H1 (cell line): Measurements from ENCODE around the gene NLK. TPM values are rescaled to one million over a fixed set of nuclear protein-coding genes. Genes with fewer than 3 reads are reported as not detected.

Source experiments
- CTCF ChIA-PET: fragments of 300-600 bp; sonication (Branson Sonifier 250); formaldehyde crosslinking; loops from one replicate; lab custom pipeline; 2021; ENCODE audit not compliant: partially characterized antibody; lab: Charles Lee
- POLR2A ChIA-PET: fragments of 300-600 bp; sonication (Branson Sonifier 250); formaldehyde crosslinking; loops from one replicate; lab custom pipeline; 2021; ENCODE audit warnings: inconsistent platforms; ENCODE audit not compliant: partially characterized antibody; lab: Charles Lee
- DNase-seq, 2 experiments: peaks; one replicate each; pipeline versions ENCODE4 v3.0.0 to v3.0.0-alpha.2; 2010 to 2022; ENCODE audit warnings: low spot score in 2 of 2, low read depth in 1 of 2, mixed read lengths in 1 of 2
- FAIRE-seq: peaks from 2 replicates; lab custom pipeline; 2011; peaks lifted over from hg19 to GRCh38; lab: Jason Lieb, UNC
- H2AFZ ChIP-seq: 2 replicates; pipeline ENCODE4 v1.8.1; 2012; ENCODE audit warnings: low read length, inconsistent platforms
- H2AK5ac ChIP-seq: 2 replicates; pipeline ENCODE4 v1.6.1; 2013; ENCODE audit warnings: low read depth, low read length
- H2BK120ac ChIP-seq: replicated peaks from 2 replicates; pipeline ENCODE3; 2013; ENCODE audit warnings: low read depth, low read length, inconsistent platforms
- H2BK12ac ChIP-seq: 2 replicates; pipeline ENCODE4 v1.6.1; 2013; ENCODE audit warnings: low read depth, low read length
- H2BK15ac ChIP-seq: 2 replicates; pipeline ENCODE4 v1.6.1; 2013; ENCODE audit warnings: low read length
- H2BK20ac ChIP-seq: 2 replicates; pipeline ENCODE4 v1.6.1; 2013; ENCODE audit warnings: low read length
- H2BK5ac ChIP-seq: 2 replicates; pipeline ENCODE4 v1.6.1; 2013; ENCODE audit warnings: low read depth, low read length
- H3K14ac ChIP-seq: 2 replicates; pipeline ENCODE4 v1.6.1; 2013; ENCODE audit warnings: inconsistent platforms; ENCODE audit not compliant: insufficient read length
- H3K18ac ChIP-seq: 2 replicates; pipeline ENCODE4 v1.6.1; 2013; ENCODE audit warnings: low read length; ENCODE audit errors: extremely low read depth
- H3K23ac ChIP-seq: 2 replicates; pipeline ENCODE4 v1.6.1; 2013; ENCODE audit warnings: inconsistent platforms; ENCODE audit not compliant: insufficient read length
- H3K23me2 ChIP-seq: 2 replicates; pipeline ENCODE4 v1.6.1; 2013; ENCODE audit warnings: low read depth, low read length
- H3K27ac ChIP-seq: 2 replicates; pipeline ENCODE4 v1.6.1; 2011; ENCODE audit warnings: low read depth, low read length, inconsistent platforms
- H3K27me3 ChIP-seq, 4 experiments: replicated peaks in 1 of 4; 1 replicate in 1 of 4; 2 replicates in 3 of 4; pipeline versions ENCODE4 v1.6.1 to v1.8.1; 2011 to 2013; ENCODE audit warnings: low read length in 3 of 4, mild to moderate bottlenecking in 3 of 4, inconsistent platforms in 2 of 4, mixed read lengths in 2 of 4, moderate library complexity in 1 of 4; ENCODE audit not compliant: control insufficient read depth in 3 of 4, insufficient read depth in 3 of 4; ENCODE audit errors: extremely low read depth in 1 of 4
- H3K36me3 ChIP-seq, 4 experiments: 2 replicates each; pipeline versions ENCODE4 v1.6.1 to v1.8.1; 2011 to 2013; ENCODE audit warnings: mild to moderate bottlenecking in 4 of 4, low read length in 3 of 4, moderate library complexity in 2 of 4, control low read depth in 1 of 4, inconsistent platforms in 1 of 4; ENCODE audit not compliant: insufficient read depth in 4 of 4, control insufficient read depth in 2 of 4
- H3K4ac ChIP-seq: replicated peaks from 2 replicates; pipeline ENCODE3; 2013; ENCODE audit warnings: low read length, low read depth, mixed read lengths, inconsistent platforms; ENCODE audit not compliant: insufficient read length
- H3K4me1 ChIP-seq, 4 experiments: replicated peaks in 1 of 4; 1 replicate in 1 of 4; 2 replicates in 3 of 4; pipeline versions ENCODE4 v1.6.1 to v1.8.1; 2011 to 2013; ENCODE audit warnings: low read length in 3 of 4, inconsistent platforms in 2 of 4, mixed read lengths in 1 of 4; ENCODE audit not compliant: insufficient read depth in 4 of 4, control insufficient read depth in 3 of 4
- H3K4me2 ChIP-seq, 2 experiments: 2 replicates each; pipeline versions ENCODE4 v1.6.1 to v1.8.1; 2011 to 2013; ENCODE audit warnings: low read depth in 2 of 2, low read length in 2 of 2, control low read depth in 1 of 2, inconsistent platforms in 1 of 2, mild to moderate bottlenecking in 1 of 2; ENCODE audit not compliant: insufficient read depth in 1 of 2
- H3K4me3 ChIP-seq, 4 experiments: fragments of 200-600, 300-600 bp in 1 of 4; sonication (generic), shearing (Covaris generic), sonication (Bioruptor Twin) in 1 of 4; 2 replicates each; pipeline versions ENCODE4 v1.5.1 to v1.8.1; 2011 to 2016; ENCODE audit warnings: low read length in 4 of 4, low read depth in 3 of 4, control low read depth in 2 of 4, inconsistent platforms in 2 of 4, mild to moderate bottlenecking in 2 of 4, mixed read lengths in 1 of 4, moderate library complexity in 1 of 4; ENCODE audit not compliant: insufficient read depth in 2 of 4; ENCODE audit errors: extremely low read depth in 1 of 4
- H3K56ac ChIP-seq: replicated peaks from 2 replicates; pipeline ENCODE3; 2013; ENCODE audit warnings: low read depth, mild to moderate bottlenecking, mixed read lengths, low read length, inconsistent platforms; ENCODE audit not compliant: insufficient read length
- H3K79me1 ChIP-seq: 2 replicates; pipeline ENCODE4 v1.6.1; 2013; ENCODE audit warnings: low read depth, low read length, control low read depth
- H3K79me2 ChIP-seq, 2 experiments: 2 replicates each; pipeline versions ENCODE4 v1.6.1 to v1.8.1; 2012 to 2013; ENCODE audit warnings: low read length in 2 of 2, mild to moderate bottlenecking in 2 of 2, inconsistent platforms in 1 of 2; ENCODE audit not compliant: insufficient read depth in 2 of 2, control insufficient read depth in 1 of 2
- H3K9ac ChIP-seq, 4 experiments: replicated peaks in 1 of 4; 1 replicate in 1 of 4; 2 replicates in 3 of 4; pipeline versions ENCODE4 v1.6.1 to v1.8.1; 2011 to 2013; ENCODE audit warnings: low read depth in 3 of 4, low read length in 3 of 4, control low read depth in 2 of 4, mild to moderate bottlenecking in 2 of 4, moderate library complexity in 2 of 4, inconsistent platforms in 1 of 4; ENCODE audit errors: extremely low read depth in 1 of 4
- H3K9me3 ChIP-seq, 2 experiments: 2 replicates each; pipeline versions ENCODE4 v1.6.1 to v1.8.1; 2012 to 2013; ENCODE audit warnings: mild to moderate bottlenecking in 2 of 2, moderate library complexity in 2 of 2, control low read depth in 1 of 2, inconsistent platforms in 1 of 2, low read depth in 1 of 2, low read length in 1 of 2, mixed read lengths in 1 of 2; ENCODE audit not compliant: insufficient read depth in 2 of 2
- H4K20me1 ChIP-seq, 2 experiments: replicated peaks in 1 of 2; 2 replicates each; pipeline versions ENCODE3 to v1.8.1; 2011 to 2013; ENCODE audit warnings: inconsistent platforms in 2 of 2, low read length in 2 of 2, mild to moderate bottlenecking in 1 of 2; ENCODE audit not compliant: insufficient read depth in 2 of 2, control insufficient read depth in 1 of 2
- H4K5ac ChIP-seq: 2 replicates; pipeline ENCODE4 v1.6.1; 2013; ENCODE audit warnings: low read length, low read depth, mixed read lengths, inconsistent platforms; ENCODE audit not compliant: insufficient read length
- H4K8ac ChIP-seq: 2 replicates; pipeline ENCODE4 v1.8.0; 2013; ENCODE audit warnings: mild to moderate bottlenecking, moderate library complexity, low read length, inconsistent platforms; ENCODE audit not compliant: insufficient read depth; ENCODE audit errors: extremely low read depth
- H4K91ac ChIP-seq: replicated peaks from 2 replicates; pipeline ENCODE3; 2013; ENCODE audit warnings: low read length, mixed read lengths, inconsistent platforms; ENCODE audit not compliant: insufficient read length
- BRCA1 ChIP-seq: IDR thresholded peaks from 2 replicates; pipeline ENCODE4 v1.6.1; 2012; ENCODE audit warnings: low read depth, low read length, improper control_type of control experiment
- CREB1 ChIP-seq: IDR thresholded peaks from 2 replicates; pipeline ENCODE4 v1.6.1; 2012; ENCODE audit warnings: inconsistent platforms
- KDM5A ChIP-seq: fragments of 200-600 bp; IDR thresholded peaks from 2 replicates; pipeline ENCODE4 v1.7.1; 2012; ENCODE audit warnings: mild to moderate bottlenecking, low read length, inconsistent platforms, mixed read lengths
- SP2 ChIP-seq: IDR thresholded peaks from 2 replicates; pipeline ENCODE4 v1.6.1; 2012; ENCODE audit warnings: mild to moderate bottlenecking, low read length, inconsistent platforms
- SRF ChIP-seq: IDR thresholded peaks from 2 replicates; pipeline ENCODE4 v1.6.1; 2011; ENCODE audit warnings: mild to moderate bottlenecking, low read depth, low read length, moderate library complexity
- WGBS, 2 experiments: shearing (Covaris generic) in 1 of 2; methylation state at CpG; one replicate each; pipeline versions ENCODE4 v1.1.6 to v1.1.7; 2013 to 2015; ENCODE audit warnings: low lambda C conversion rate in 2 of 2, mixed read lengths in 2 of 2, inconsistent platforms in 1 of 2, low coverage in 1 of 2, missing lambda C conversion rate in 1 of 2; ENCODE audit not compliant: insufficient replicate concordance in 2 of 2, insufficient coverage in 1 of 2, insufficient read length in 1 of 2; ENCODE audit errors: extremely low coverage in 1 of 2, missing lambda C conversion rate in 1 of 2; 5-methylcytosine and 5-hydroxymethylcytosine counted together
- polyA plus RNA-seq, 7 experiments: library from polyadenylated mRNA; depleted of rRNA in 3 of 7; stranded (reverse) in 5 of 7; unstranded in 2 of 7; fragments of >200 nt in 5 of 7; fragments of 200-250 nt in 2 of 7; gene quantifications; 1 replicate in 5 of 7; 2 replicates in 1 of 7; 4 replicates in 1 of 7; pipeline versions ENCODE4 v1.2.1 to v1.2.3, GENCODE V29; 2011 to 2013; ENCODE audit warnings: missing spikeins in 2 of 7, mixed read lengths in 2 of 7
- total RNA-seq: library from RNA; stranded (reverse); fragmentation: NEBNext Ultra II Directional; extraction: Animal tissue kit (Norgen Biotek cat#: 25700); gene quantifications from 2 replicates; pipeline ENCODE4 v1.2.1, GENCODE V29; 2021

NLK gene
- total and polyA plus RNA-seq, 2 of the 8 experiments (the other 6 are each of a cell fraction or from before 2014, with no cell fraction given) = 30.8 to 49.9 TPM

DNA sequence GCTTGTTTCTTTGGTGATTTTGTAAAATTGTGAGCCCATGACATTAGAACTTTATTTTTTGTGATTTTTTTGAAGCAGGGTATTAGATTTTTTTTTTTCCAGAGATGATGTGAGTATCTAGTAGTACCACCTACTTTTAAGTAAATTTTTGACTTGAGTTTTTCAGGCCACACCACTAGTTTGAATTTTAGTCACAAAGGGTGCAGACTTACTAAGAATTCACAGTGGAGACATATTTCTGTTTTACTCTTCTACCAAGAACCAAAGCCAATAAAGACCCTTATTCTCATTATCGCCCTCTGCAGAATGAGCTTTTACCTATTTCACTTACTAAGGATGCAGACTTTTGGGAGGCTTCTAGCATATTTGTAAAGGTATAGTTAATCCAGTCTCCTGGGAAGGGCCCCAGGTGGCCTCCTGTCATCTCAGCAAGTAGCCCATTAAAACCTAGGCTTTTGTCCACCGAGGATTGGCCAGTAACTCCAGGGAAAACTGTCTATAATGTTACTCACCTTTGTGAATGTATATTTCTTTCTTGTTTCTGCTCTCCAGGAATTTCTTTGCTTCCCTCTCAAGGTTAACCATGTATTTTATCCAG, 30.6 kb downstream of the NLK start:
- peaks cover 4% of the 10 kb centered on the region; the same call in 1 of the 2 replicates for H3K79me1 ChIP-seq
- H3K9ac ChIP-seq = no peak overlapping the region
- CTCF ChIA-PET = interaction anchor here (0.6 kb wide), 2 partner anchors 19 to 617 kb away, joined by 3 read pairs; no protein-coding TSS in a partner anchor
- H2AFZ ChIP-seq = no peak overlapping the region
- DNase-seq (no peak), FAIRE-seq (no peak)
- no peak overlapping the region for H2BK5ac ChIP-seq
- POLR2A ChIA-PET = interaction anchor here (1.2 to 1.3 kb wide), 2 partner anchors 22 to 97 kb away, joined by 3 to 4 read pairs; no protein-coding TSS in a partner anchor
- no peak overlapping the region for H2BK12ac ChIP-seq
- H4K5ac ChIP-seq = no peak overlapping the region
- no peak overlapping the region for H4K91ac ChIP-seq
- H2AK5ac ChIP-seq = no peak overlapping the region
- H2BK15ac ChIP-seq = no peak overlapping the region
- no peak overlapping the region for H3K18ac ChIP-seq
- no peaks in the 10 kb centered on the region for H3K36me3 ChIP-seq
- H3K4me1 ChIP-seq = 0 out of 7 replicates have a peak, but pooled peaks cover 0 to 2% (median 0%) of the 10 kb centered on the region in 4 experiments
- H3K4ac ChIP-seq = no peak overlapping the region
- no peak overlapping the region for H3K14ac ChIP-seq
- no peak overlapping the region for H3K23ac ChIP-seq
- H3K27ac ChIP-seq = no peak overlapping the region
- H3K79me2 ChIP-seq = peaks cover 0 to 97% of the 10 kb centered on the region in 2 experiments; a peak in 3 of 4 replicates
- no peaks in the 10 kb centered on the region for H3K23me2 ChIP-seq
- H3K9me3 ChIP-seq = no peaks in the 10 kb centered on the region
- H2BK120ac ChIP-seq = no peak overlapping the region
- no peak overlapping the region for H3K4me3 ChIP-seq
- H4K20me1 ChIP-seq = peaks cover 6 to 11% of the 10 kb centered on the region in 2 experiments
- no peaks in the 10 kb centered on the region for H3K27me3 ChIP-seq
- no peak overlapping the region for H4K8ac ChIP-seq
- TF ChIP-seq KDM5A (no peak), SP2 (no peak), BRCA1 (no peak), SRF (no peak), CREB1 (no peak)
- no peak overlapping the region for H3K56ac ChIP-seq
- H3K4me2 ChIP-seq = no peak overlapping the region
- 55% methylated on average over 2 of the region's 2 CpGs; no CpG with 5 or more reads in 1 of the 2 experiments for WGBS, 2 experiments
- H2BK20ac ChIP-seq = no peak overlapping the region
